Neural cell (in vitro differentiated cells): Measurements from ENCODE around the gene CYP11A1. TPM values are rescaled to one million over a fixed set of nuclear protein-coding genes. Genes with fewer than 3 reads are reported as not detected.

Experiments
- H2AFZ ChIP-seq: fragments of 200-600, 300-800 bp; sonication (generic), shearing (Covaris generic); 2 replicates; pipeline ENCODE4 v1.6.0; 2014; ENCODE audit warnings: low read depth, mild to moderate bottlenecking, antibody characterized with exemption, low read length, moderate library complexity
- H3F3A ChIP-seq: fragments of 200-600 bp; shearing (Covaris generic); 2 replicates; pipeline ENCODE4 v1.6.1; 2016; ENCODE audit warnings: mild to moderate bottlenecking, moderate library complexity, mixed read lengths, antibody characterized with exemption, low read length; ENCODE audit not compliant: insufficient read depth, poor library complexity, severe bottlenecking
- H3K27ac ChIP-seq: fragments of 200-600, 300-800 bp; sonication (generic), shearing (Covaris generic); 2 replicates; pipeline ENCODE4 v1.5.1; 2014; ENCODE audit warnings: mild to moderate bottlenecking, low read length, moderate library complexity
- H3K27me3 ChIP-seq: fragments of 300-800, 200-600 bp; sonication (generic), shearing (Covaris generic); 2 replicates; pipeline ENCODE4 v1.6.0; 2014; ENCODE audit warnings: mild to moderate bottlenecking, low read depth, low read length, moderate library complexity; ENCODE audit not compliant: insufficient read depth
- H3K36me3 ChIP-seq: fragments of 300-800, 200-600 bp; sonication (generic), shearing (Covaris generic); 2 replicates; pipeline ENCODE4 v1.5.1; 2014; ENCODE audit warnings: mild to moderate bottlenecking, antibody characterized with exemption, low read length, moderate library complexity; ENCODE audit not compliant: insufficient read depth
- H3K4me2 ChIP-seq: fragments of 300-800, 200-600 bp; sonication (generic), shearing (Covaris generic); 2 replicates; pipeline ENCODE4 v1.6.0; 2014; ENCODE audit warnings: mild to moderate bottlenecking, low read length
- H3K4me3 ChIP-seq: fragments of 300-800, 200-600 bp; sonication (generic), shearing (Covaris generic); 2 replicates; pipeline ENCODE4 v1.5.1; 2014; ENCODE audit warnings: mild to moderate bottlenecking, low read length, moderate library complexity
- H3K79me2 ChIP-seq: fragments of 200-600 bp; shearing (Covaris generic); replicated peaks from 2 replicates; pipeline ENCODE4 v1.6.0; 2014; ENCODE audit warnings: mild to moderate bottlenecking, low read length, moderate library complexity; ENCODE audit not compliant: insufficient read depth
- H3K9ac ChIP-seq: fragments of 300-800, 200-600 bp; sonication (generic), shearing (Covaris generic); 2 replicates; pipeline ENCODE4 v1.6.1; 2016; ENCODE audit warnings: mild to moderate bottlenecking, low read length, mixed read lengths
- H3K9me2 ChIP-seq: fragments of 200-600 bp; shearing (Covaris generic); 2 replicates; pipeline ENCODE4 v1.6.1; 2016; ENCODE audit warnings: mild to moderate bottlenecking, low read length, mixed read lengths; ENCODE audit not compliant: insufficient read depth
- H3K9me3 ChIP-seq: fragments of 200-600, 300-800 bp; sonication (generic), shearing (Covaris generic); 2 replicates; pipeline ENCODE4 v1.6.1; 2016; ENCODE audit warnings: mild to moderate bottlenecking, mixed run types, low read length, moderate library complexity, mixed read lengths
- H4K20me1 ChIP-seq: fragments of 200-600 bp; shearing (Covaris generic); 2 replicates; pipeline ENCODE4 v1.6.1; 2016; ENCODE audit warnings: mild to moderate bottlenecking, mixed run types; ENCODE audit not compliant: insufficient read depth
- EP300 ChIP-seq: fragments of 450-650 bp; conservative IDR thresholded peaks from 2 replicates; pipeline ENCODE4 v1.6.1; 2014; ENCODE audit warnings: antibody characterized with exemption, mild to moderate bottlenecking, moderate library complexity; ENCODE audit not compliant: poor library complexity, severe bottlenecking
- EZH2 ChIP-seq: fragments of 200-600, 300-800 bp; shearing (Covaris generic), sonication (generic); IDR thresholded peaks from 2 replicates; pipeline ENCODE4 v1.6.1; 2014; ENCODE audit warnings: antibody characterized with exemption, low read length, borderline replicate concordance, mild to moderate bottlenecking; ENCODE audit not compliant: insufficient read depth, poor library complexity, severe bottlenecking
- MXI1 ChIP-seq: fragments of 450-650 bp; conservative IDR thresholded peaks from 2 replicates; pipeline ENCODE4 v1.6.1; 2014; ENCODE audit warnings: antibody characterized with exemption, mild to moderate bottlenecking; ENCODE audit not compliant: poor library complexity, severe bottlenecking
- POLR2AphosphoS5 ChIP-seq: IDR thresholded peaks from 2 replicates; pipeline ENCODE4 v1.6.1; 2012
- RAD21 ChIP-seq: fragments of 450-650 bp; conservative IDR thresholded peaks from 2 replicates; pipeline ENCODE4 v1.6.1; 2014; ENCODE audit warnings: antibody characterized with exemption, mild to moderate bottlenecking, moderate library complexity
- REST ChIP-seq: IDR thresholded peaks from 2 replicates; pipeline ENCODE4 v1.6.1; 2012; ENCODE audit warnings: borderline replicate concordance
- SMC3 ChIP-seq: fragments of 450-650 bp; conservative IDR thresholded peaks from 2 replicates; pipeline ENCODE4 v1.6.1; 2014; ENCODE audit warnings: antibody characterized with exemption, mild to moderate bottlenecking, moderate library complexity; ENCODE audit not compliant: poor library complexity
- TAF1 ChIP-seq: IDR thresholded peaks from 2 replicates; pipeline ENCODE4 v1.6.1; 2012; ENCODE audit warnings: low read depth
- polyA plus RNA-seq: library from polyadenylated mRNA; depleted of rRNA; stranded (reverse); fragments of >200 nt; gene quantifications from 2 replicates; pipeline ENCODE4 v1.2.3, GENCODE V29; 2014
- TF ChIP-seq, protein P1 (sequence below): fragments of 450-650 bp; IDR thresholded peaks from 2 replicates; pipeline ENCODE4 v1.5.1; 2014; ENCODE audit warnings: antibody characterized with exemption, mild to moderate bottlenecking, moderate library complexity; ENCODE audit not compliant: poor library complexity, severe bottlenecking

The CYP11A1 gene
- polyA plus RNA-seq, 1 donor from 2014 or later, result not detected

DNA sequence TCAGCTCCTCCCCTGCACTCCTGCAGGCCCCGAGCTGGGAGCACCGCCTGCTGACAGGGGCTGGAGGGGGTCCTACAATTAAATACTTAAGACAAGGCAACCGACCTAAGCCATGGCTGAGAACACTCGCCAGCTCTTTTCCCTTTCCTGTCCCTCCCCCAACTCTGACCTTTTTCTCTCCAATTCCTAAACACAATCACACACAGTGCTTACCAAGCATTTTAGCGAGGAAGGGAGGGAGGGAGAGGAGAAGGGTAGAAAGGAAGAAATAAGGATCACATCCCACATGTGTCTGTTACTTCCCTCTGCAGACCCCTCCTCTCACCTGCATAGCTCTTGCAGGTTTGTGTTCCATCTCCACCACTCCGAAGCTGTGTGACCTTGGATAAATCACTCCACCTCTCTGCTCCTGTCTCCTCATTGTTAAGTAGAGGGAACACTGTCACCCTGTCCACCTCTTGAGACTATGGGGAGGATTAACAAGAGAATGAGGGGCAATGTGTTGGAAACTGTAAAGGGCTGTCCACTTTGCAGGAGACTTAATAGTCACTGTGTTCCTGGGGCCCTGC lies 63.6 kb downstream of the CYP11A1 start:
- H3K4me3 ChIP-seq, result peak overlapping the region; percentile 9
- H3K9me2 ChIP-seq, result no peaks in the 10 kb centered on the region
- H4K20me1 ChIP-seq, result no peaks in the 10 kb centered on the region
- peaks cover 5% of the 10 kb centered on the region for H3F3A ChIP-seq
- H3K27me3 ChIP-seq, result no peaks in the 10 kb centered on the region
- no peak for TF ChIP-seq TAF1
- no peak for TF ChIP-seq EP300
- no peak for TF ChIP-seq REST
- TF ChIP-seq EZH2, result no peak
- TF ChIP-seq MXI1, result no peak
- TF ChIP-seq POLR2AphosphoS5, result no peak
- TF ChIP-seq SMC3, result no peak
- TF ChIP-seq RAD21, result no peak
- H3K36me3 ChIP-seq, result no peaks in the 10 kb centered on the region
- no peak overlapping the region for H2AFZ ChIP-seq
- H3K27ac ChIP-seq, result peak overlapping the region; percentile 86
- no peak overlapping the region for H3K4me2 ChIP-seq
- no peaks in the 10 kb centered on the region for H3K9me3 ChIP-seq
- H3K9ac ChIP-seq, result peak overlapping the region; percentile 62
- no peaks in the 10 kb centered on the region for H3K79me2 ChIP-seq

- peak overlapping the region; percentile 19 for H3K4me3 ChIP-seq
- no peaks in the 10 kb centered on the region for H3K9me3 ChIP-seq
- no peak overlapping the region for H2AFZ ChIP-seq
- no peak overlapping the region for H3K4me2 ChIP-seq
- peak overlapping the region; percentile 62 for H3K9ac ChIP-seq
- H3F3A ChIP-seq, result peaks cover under 1% of the 10 kb centered on the region
- H3K27ac ChIP-seq, result peak overlapping the region; percentile 86
- no peaks in the 10 kb centered on the region for H3K9me2 ChIP-seq
- no peak for TF ChIP-seq EZH2
- TF ChIP-seq MXI1, result peak; percentile 28
- no peak for TF ChIP-seq REST
- peak; percentile 39 for TF ChIP-seq EP300
- TF ChIP-seq POLR2AphosphoS5, result peak; percentile 44
- TF ChIP-seq, protein P1, sequence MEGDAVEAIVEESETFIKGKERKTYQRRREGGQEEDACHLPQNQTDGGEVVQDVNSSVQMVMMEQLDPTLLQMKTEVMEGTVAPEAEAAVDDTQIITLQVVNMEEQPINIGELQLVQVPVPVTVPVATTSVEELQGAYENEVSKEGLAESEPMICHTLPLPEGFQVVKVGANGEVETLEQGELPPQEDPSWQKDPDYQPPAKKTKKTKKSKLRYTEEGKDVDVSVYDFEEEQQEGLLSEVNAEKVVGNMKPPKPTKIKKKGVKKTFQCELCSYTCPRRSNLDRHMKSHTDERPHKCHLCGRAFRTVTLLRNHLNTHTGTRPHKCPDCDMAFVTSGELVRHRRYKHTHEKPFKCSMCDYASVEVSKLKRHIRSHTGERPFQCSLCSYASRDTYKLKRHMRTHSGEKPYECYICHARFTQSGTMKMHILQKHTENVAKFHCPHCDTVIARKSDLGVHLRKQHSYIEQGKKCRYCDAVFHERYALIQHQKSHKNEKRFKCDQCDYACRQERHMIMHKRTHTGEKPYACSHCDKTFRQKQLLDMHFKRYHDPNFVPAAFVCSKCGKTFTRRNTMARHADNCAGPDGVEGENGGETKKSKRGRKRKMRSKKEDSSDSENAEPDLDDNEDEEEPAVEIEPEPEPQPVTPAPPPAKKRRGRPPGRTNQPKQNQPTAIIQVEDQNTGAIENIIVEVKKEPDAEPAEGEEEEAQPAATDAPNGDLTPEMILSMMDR, result peak; percentile 91
- TF ChIP-seq SMC3, result peak; percentile 99
- peak; percentile 96 for TF ChIP-seq RAD21
- no peaks in the 10 kb centered on the region for H3K27me3 ChIP-seq
- no peaks in the 10 kb centered on the region for H3K79me2 ChIP-seq
- no peaks in the 10 kb centered on the region for H4K20me1 ChIP-seq
- no peaks in the 10 kb centered on the region for H3K36me3 ChIP-seq
Observed at GRCh38 chr15:74302821-74303359, 64.6 kb downstream of the CYP11A1 start.
